H9 (cell line): ENCODE data around the gene MRPL52. TPM values are rescaled to one million over a fixed set of nuclear protein-coding genes. Genes with fewer than 3 reads are reported as not detected.

Experiments used
- DNase-seq: peaks from one replicate; pipeline ENCODE4 v3.0.0-alpha.2; 2017
- H2AFZ ChIP-seq: one replicate; pipeline ENCODE4 v1.6.1; 2013; ENCODE audit warnings: mild to moderate bottlenecking, low read length, control low read depth, moderate library complexity
- H2AK5ac ChIP-seq: 2 replicates; pipeline ENCODE4 v1.6.1; 2013; ENCODE audit warnings: low read length, control low read depth, mixed read lengths; ENCODE audit not compliant: insufficient read length
- H2BK120ac ChIP-seq: one replicate; pipeline ENCODE4 v1.6.1; 2013; ENCODE audit warnings: low read depth, mild to moderate bottlenecking, low read length, control low read depth, inconsistent platforms; ENCODE audit not compliant: poor library complexity, severe bottlenecking
- H2BK12ac ChIP-seq: 2 replicates; pipeline ENCODE4 v1.6.1; 2013; ENCODE audit warnings: low read length, control low read depth, mixed read lengths, low read depth; ENCODE audit not compliant: insufficient read length
- H2BK15ac ChIP-seq: 2 replicates; pipeline ENCODE4 v1.6.1; 2013; ENCODE audit warnings: low read depth, low read length, control low read depth
- H2BK20ac ChIP-seq: one replicate; pipeline ENCODE4 v1.6.1; 2013; ENCODE audit warnings: low read depth, mild to moderate bottlenecking, low read length, control low read depth, inconsistent platforms; ENCODE audit not compliant: poor library complexity, severe bottlenecking
- H2BK5ac ChIP-seq: 2 replicates; pipeline ENCODE4 v1.6.1; 2013; ENCODE audit warnings: low read length, control low read depth, mixed read lengths; ENCODE audit not compliant: insufficient read length
- H3K14ac ChIP-seq: 2 replicates; pipeline ENCODE4 v1.6.1; 2013; ENCODE audit warnings: low read length, control low read depth; ENCODE audit not compliant: insufficient read depth
- H3K18ac ChIP-seq: 2 replicates; pipeline ENCODE4 v1.6.1; 2013; ENCODE audit warnings: low read depth, mild to moderate bottlenecking, mixed read lengths, low read length, control low read depth; ENCODE audit not compliant: insufficient read length
- H3K23ac ChIP-seq: 2 replicates; pipeline ENCODE4 v1.6.1; 2013; ENCODE audit warnings: low read length, control low read depth, mixed read lengths, low read depth; ENCODE audit not compliant: insufficient read length
- H3K23me2 ChIP-seq: 2 replicates; pipeline ENCODE4 v1.6.1; 2013; ENCODE audit warnings: low read depth, mild to moderate bottlenecking, mixed read lengths, low read length, control low read depth; ENCODE audit not compliant: insufficient read length, poor library complexity, severe bottlenecking
- H3K27ac ChIP-seq: 2 replicates; pipeline ENCODE4 v1.5.1; 2013; ENCODE audit warnings: low read length, control low read depth, mixed read lengths, low read depth; ENCODE audit not compliant: insufficient read length
- H3K27me3 ChIP-seq: 2 replicates; pipeline ENCODE4 v1.6.1; 2013; ENCODE audit warnings: low read length, control low read depth, inconsistent platforms; ENCODE audit not compliant: insufficient read depth
- H3K4ac ChIP-seq: 2 replicates; pipeline ENCODE4 v1.6.1; 2013; ENCODE audit warnings: low read depth, mild to moderate bottlenecking, control low read depth, inconsistent platforms, low read length, moderate library complexity
- H3K4me1 ChIP-seq: 2 replicates; pipeline ENCODE4 v1.6.1; 2013; ENCODE audit warnings: low read length, control low read depth, inconsistent platforms; ENCODE audit not compliant: insufficient read depth
- H3K4me2 ChIP-seq: 2 replicates; pipeline ENCODE4 v1.6.1; 2013; ENCODE audit warnings: low read length, control low read depth, mixed read lengths; ENCODE audit not compliant: insufficient read length, insufficient read depth
- H3K56ac ChIP-seq: 2 replicates; pipeline ENCODE4 v1.6.1; 2013; ENCODE audit warnings: low read depth, mild to moderate bottlenecking, mixed read lengths, low read length, control low read depth; ENCODE audit not compliant: insufficient read length
- H3K79me1 ChIP-seq: 2 replicates; pipeline ENCODE4 v1.6.1; 2013; ENCODE audit warnings: low read depth, mild to moderate bottlenecking, moderate library complexity, low read length, control low read depth, inconsistent platforms; ENCODE audit not compliant: insufficient read depth, poor library complexity, severe bottlenecking
- H3K79me2 ChIP-seq: 2 replicates; pipeline ENCODE4 v1.6.1; 2013; ENCODE audit warnings: low read length, control low read depth, inconsistent platforms; ENCODE audit not compliant: insufficient read depth
- H3K9ac ChIP-seq: 2 replicates; pipeline ENCODE4 v1.6.1; 2013; ENCODE audit warnings: low read length, control low read depth, mixed read lengths; ENCODE audit not compliant: insufficient read length; ENCODE audit errors: extremely low read depth
- H3K9me3 ChIP-seq: one replicate; pipeline ENCODE4 v1.6.1; 2013; ENCODE audit warnings: low read depth, low read length, inconsistent platforms; ENCODE audit not compliant: control insufficient read depth
- H3T11ph ChIP-seq: one replicate; pipeline ENCODE4 v1.6.1; 2013; ENCODE audit warnings: mild to moderate bottlenecking, low read length, control low read depth, inconsistent platforms
- H4K20me1 ChIP-seq: one replicate; pipeline ENCODE4 v1.6.1; 2013; ENCODE audit not compliant: control insufficient read depth, insufficient read length, insufficient read depth
- H4K5ac ChIP-seq: 2 replicates; pipeline ENCODE4 v1.6.1; 2013; ENCODE audit warnings: low read depth, mild to moderate bottlenecking, mixed read lengths, low read length, control low read depth; ENCODE audit not compliant: insufficient read length
- H4K8ac ChIP-seq: replicated peaks from 2 replicates; pipeline ENCODE4 v1.6.1; 2013; ENCODE audit warnings: low read length, control low read depth, mixed read lengths, low read depth; ENCODE audit not compliant: insufficient read length
- H4K91ac ChIP-seq: 2 replicates; pipeline ENCODE4 v1.6.1; 2013; ENCODE audit warnings: low read depth, mild to moderate bottlenecking, moderate library complexity, mixed read lengths, low read length, control low read depth; ENCODE audit not compliant: insufficient read length
- H3K27ac Mint-ChIP-seq, 3 experiments: 2 replicates in 2 of 3; 3 replicates in 1 of 3; pipeline ENCODE4 v1.8.0; 2020 to 2021; ENCODE audit warnings: mixed read lengths in 3 of 3, mild to moderate bottlenecking in 1 of 3, moderate library complexity in 1 of 3
- H3K27me3 Mint-ChIP-seq: 2 replicates; pipeline ENCODE4 v1.8.0; 2021; ENCODE audit warnings: low read depth, mild to moderate bottlenecking, moderate library complexity, mixed read lengths
- H3K36me3 Mint-ChIP-seq, 3 experiments: 2 replicates in 2 of 3; 3 replicates in 1 of 3; pipeline ENCODE4 v1.8.0; 2020 to 2021; ENCODE audit warnings: low read depth in 3 of 3, mixed read lengths in 3 of 3; ENCODE audit not compliant: insufficient read depth in 1 of 3
- H3K4me1 Mint-ChIP-seq, 2 experiments: 2 replicates each; pipeline ENCODE4 v1.8.0; 2020; ENCODE audit warnings: mixed read lengths in 2 of 2
- H3K4me3 Mint-ChIP-seq, 2 experiments: 2 replicates in 1 of 2; 3 replicates in 1 of 2; pipeline ENCODE4 v1.8.0; 2020 to 2021; ENCODE audit warnings: mild to moderate bottlenecking in 2 of 2, mixed read lengths in 2 of 2, moderate library complexity in 1 of 2
- H3K9me3 Mint-ChIP-seq, 2 experiments: 2 replicates in 1 of 2; 3 replicates in 1 of 2; pipeline ENCODE4 v1.8.0; 2020; ENCODE audit warnings: mild to moderate bottlenecking in 2 of 2, mixed read lengths in 2 of 2, moderate library complexity in 1 of 2
- CTCF ChIP-seq: fragments of 200-600 bp; sonication (generic); conservative IDR thresholded peaks from 3 replicates; pipeline ENCODE4 v1.8.0; 2021; ENCODE audit warnings: antibody characterized with exemption, mild to moderate bottlenecking
- WGBS: extraction: QIAGEN DNeasy Blood & Tissue Kit; methylation state at CpG from one replicate; pipeline ENCODE4 v1.1.7; 2013; ENCODE audit warnings: missing lambda C conversion rate, low lambda C conversion rate, mixed read lengths; ENCODE audit not compliant: insufficient read length; ENCODE audit errors: extremely low coverage; 5-methylcytosine and 5-hydroxymethylcytosine counted together
- total RNA-seq: library from RNA; stranded (reverse); gene quantifications from 2 replicates; pipeline ENCODE4 v1.2.1, GENCODE V29; 2021

Gene MRPL52
- total RNA-seq, 1 experiment from 2014 or later = 190 TPM

GRCh38 chr14:22838631-22839041 lies 8.9 kb downstream of the MRPL52 start:
- DNase-seq = no peak
- H3K27me3 Mint-ChIP-seq = no peaks in the 10 kb centered on the region
- Histone ChIP-seq H3K79me1 (no peaks in the 10 kb centered on the region), H3K4me2 (peak overlapping the region; percentile 81), H3K9ac (no peak overlapping the region), H4K20me1 (no peaks in the 10 kb centered on the region), H2AK5ac (no peak overlapping the region), H3K27ac (no peak overlapping the region), H4K5ac (no peak overlapping the region), H2BK20ac (no peak overlapping the region), H3K27me3 (no peaks in the 10 kb centered on the region), H3K4me1 (peaks cover 9% of the 10 kb centered on the region; the same call in 1 of the 2 replicates), H3T11ph (no peak overlapping the region), H2BK5ac (no peak overlapping the region), H3K79me2 (no peaks in the 10 kb centered on the region; the same call in 1 of the 2 replicates), H3K9me3 (no peaks in the 10 kb centered on the region), H2BK15ac (no peak overlapping the region), H3K23me2 (peaks cover 14% of the 10 kb centered on the region), H4K91ac (no peak overlapping the region), H2BK120ac (no peak overlapping the region), H2AFZ (no peak overlapping the region), H3K18ac (no peak overlapping the region), H3K23ac (no peak overlapping the region), H3K4ac (no peak overlapping the region), H3K14ac (no peak overlapping the region), H3K56ac (no peak overlapping the region), H4K8ac (no peak overlapping the region), H2BK12ac (no peak overlapping the region)
- no peaks in the 10 kb centered on the region for H3K9me3 Mint-ChIP-seq
- peak overlapping the region; percentile 95 to 99; a peak in 3 of 5 replicates for H3K4me3 Mint-ChIP-seq
- no peak for TF ChIP-seq CTCF
- H3K4me1 Mint-ChIP-seq = peaks cover 34 to 37% of the 10 kb centered on the region in 2 experiments
- peak overlapping the region in 1 of 3 experiments; percentile 26; a peak in 1 of 7 replicates for H3K27ac Mint-ChIP-seq
- WGBS = no CpG with 5 or more reads among the region's 6 CpGs
- peaks cover 17 to 46% (median 33%) of the 10 kb centered on the region in 3 experiments; a peak in 6 of 7 replicates for H3K36me3 Mint-ChIP-seq
